ENCODE results near the gene PAPOLA. TPM values are rescaled to one million over a fixed set of nuclear protein-coding genes. Genes with fewer than 3 reads are reported as not detected.
"Not testable (repeated sequence)": the region's sequence is repeated elsewhere in the genome, so short reads cannot be mapped to it uniquely, and the experiment has no call there.

Gene PAPOLA
- polyA plus RNA-seq = 95.1 TPM

DNA sequence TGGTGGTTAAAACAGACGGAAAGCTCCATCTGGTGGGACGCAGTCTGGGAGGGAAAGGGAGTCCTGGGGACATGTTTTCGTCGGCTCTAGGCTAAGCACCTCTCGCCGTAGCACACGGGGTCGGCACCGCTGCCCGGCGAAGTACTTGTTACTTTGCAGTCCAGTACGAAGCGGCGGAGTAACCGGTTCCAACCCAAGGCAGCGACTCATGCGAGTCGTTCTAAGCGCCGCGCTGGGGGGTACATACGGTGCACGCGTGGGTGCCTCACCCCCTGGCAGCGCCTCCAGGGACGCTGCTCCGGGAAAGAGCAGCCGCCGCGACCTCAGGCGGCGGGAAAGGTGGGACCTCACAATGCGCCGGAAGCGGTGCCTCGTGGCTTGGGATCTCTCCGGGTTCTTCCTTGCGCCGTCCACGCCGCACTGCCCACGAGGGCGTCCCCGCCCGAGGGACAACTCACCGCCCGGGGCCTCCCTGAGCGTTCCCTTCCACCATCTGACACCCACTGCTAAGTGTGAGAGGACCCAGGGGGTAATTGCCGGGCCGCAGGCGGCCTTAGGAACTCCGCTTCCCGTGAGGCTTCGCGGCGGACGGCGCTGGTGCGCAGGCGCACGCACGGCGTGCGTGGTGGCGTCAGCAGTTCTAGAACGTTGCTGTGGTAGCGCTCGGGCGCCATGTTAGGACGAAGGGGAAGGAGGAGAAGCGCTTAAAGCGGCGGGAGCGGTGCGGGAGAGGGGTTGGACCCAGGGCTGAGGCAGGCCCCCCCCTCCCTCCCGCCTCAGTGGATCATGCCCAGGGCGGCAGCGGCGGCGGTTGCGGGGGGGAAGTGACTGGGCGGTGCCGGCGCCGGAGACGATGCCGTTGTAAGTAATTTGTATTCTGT is at the start of gene PAPOLA:
Gene PAPOLA (plus strand): TSS at position 643 of the 881 bp plus-strand sequence. CDS start 211 bp downstream, at position 854.
- Mint-ChIP-seq H3K36me3 (peaks cover 3% of the 10 kb centered on the region), H3K27me3 (no peaks in the 10 kb centered on the region), H3K4me1 (peaks cover 43 to 59% (median 53%) of the 10 kb centered on the region in 3 donors), H3K4me3 (peak within 1 kb of the TSS; percentile 90 to 98 (median 98)), H3K27ac (peak within 1 kb of the TSS; percentile 85 to 99 (median 99)), H3K9me3 (no peaks in the 10 kb centered on the region)

DNA sequence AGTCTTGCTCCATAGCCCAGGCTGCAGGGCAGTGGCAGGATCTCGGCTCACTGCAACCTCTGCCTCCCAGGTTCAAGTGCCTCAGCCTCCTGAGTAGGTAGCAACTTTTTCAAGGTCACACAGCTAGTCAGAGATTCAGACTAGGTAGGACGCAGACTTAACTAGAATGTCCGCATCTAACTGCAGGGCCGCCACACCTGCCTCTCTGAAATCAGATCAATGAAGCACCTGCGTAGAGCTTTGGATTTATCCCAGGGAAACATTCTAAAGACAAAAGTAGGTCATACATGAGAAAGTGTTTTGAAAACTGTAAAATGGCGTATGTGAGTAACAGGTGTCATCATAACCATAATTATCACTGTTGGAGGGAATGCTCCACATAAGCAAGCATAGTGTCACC is 49.5 kb upstream of the PAPOLA start:
- Mint-ChIP-seq H3K27me3 (no peaks in the 10 kb centered on the region), H3K9me3 (no peaks in the 10 kb centered on the region), H3K4me1 (peaks cover 0 to 2% (median 0%) of the 10 kb centered on the region in 3 donors), H3K27ac (no peak overlapping the region), H3K4me3 (no peak overlapping the region), H3K36me3 (no peaks in the 10 kb centered on the region)

- H3K4me3 Mint-ChIP-seq = peak overlapping the region in 1 of 4 donors; percentile 25
- no peaks in the 10 kb centered on the region for H3K9me3 Mint-ChIP-seq
- H3K36me3 Mint-ChIP-seq = no peaks in the 10 kb centered on the region
- no peak overlapping the region for H3K27ac Mint-ChIP-seq
- H3K27me3 Mint-ChIP-seq = no peaks in the 10 kb centered on the region
- H3K4me1 Mint-ChIP-seq = peaks cover 0 to 5% (median 2%) of the 10 kb centered on the region in 3 donors
Observed at GRCh38 chr14:96455588-96455987, 46.6 kb upstream of the PAPOLA start.

GRCh38 chr14:96459851-96460250 is 42.3 kb upstream of the PAPOLA start:
- no peak overlapping the region for H3K4me3 Mint-ChIP-seq

GRCh38 chr14:96461950-96462798 is 40.0 kb upstream of the PAPOLA start:
- Mint-ChIP-seq H3K4me1 (peaks cover 0 to 2% (median 2%) of the 10 kb centered on the region in 3 donors), H3K36me3 (no peaks in the 10 kb centered on the region), H3K27me3 (no peaks in the 10 kb centered on the region), H3K9me3 (no peaks in the 10 kb centered on the region), H3K27ac (no peak overlapping the region), H3K4me3 (no peak overlapping the region)

More at GRCh38 chr14:96459851-96460250, 42.3 kb upstream of the PAPOLA start:
- H3K36me3 Mint-ChIP-seq = no peaks in the 10 kb centered on the region
- H3K9me3 Mint-ChIP-seq = no peaks in the 10 kb centered on the region
- no peaks in the 10 kb centered on the region for H3K27me3 Mint-ChIP-seq
- no peak overlapping the region for H3K27ac Mint-ChIP-seq
- peaks cover 0 to 5% (median 2%) of the 10 kb centered on the region in 3 donors for H3K4me1 Mint-ChIP-seq

GRCh38 chr14:96464136-96464535 is 38.0 kb upstream of the PAPOLA start:
- Mint-ChIP-seq H3K27ac (no peak overlapping the region), H3K9me3 (no peaks in the 10 kb centered on the region), H3K4me3 (no peak overlapping the region), H3K4me1 (no peaks in the 10 kb centered on the region), H3K36me3 (no peaks in the 10 kb centered on the region), H3K27me3 (no peaks in the 10 kb centered on the region)

DNA sequence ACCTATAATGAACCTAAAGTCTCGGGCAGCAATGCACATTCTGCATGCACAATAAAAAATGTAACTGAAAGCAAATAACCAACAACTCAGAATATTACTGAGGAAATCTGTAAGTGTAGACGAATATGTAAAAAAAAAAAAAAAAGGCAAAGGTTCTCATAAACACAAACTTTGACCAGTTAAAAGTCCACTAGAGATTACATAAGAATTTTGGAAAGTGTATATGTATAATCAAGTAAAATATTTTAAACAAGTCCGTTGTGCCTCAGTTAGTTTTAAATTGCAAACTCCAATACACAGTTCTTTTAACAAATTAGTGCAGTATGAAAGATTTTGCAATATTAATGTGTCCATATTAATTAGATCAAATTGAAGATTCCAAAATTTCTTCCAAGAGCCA is 35.3 kb upstream of the PAPOLA start:
- no peaks in the 10 kb centered on the region for H3K36me3 Mint-ChIP-seq
- no peak overlapping the region for H3K27ac Mint-ChIP-seq
- H3K4me1 Mint-ChIP-seq = no peaks in the 10 kb centered on the region
- H3K27me3 Mint-ChIP-seq = no peaks in the 10 kb centered on the region
- H3K4me3 Mint-ChIP-seq = no peak overlapping the region
- H3K9me3 Mint-ChIP-seq = no peaks in the 10 kb centered on the region

GRCh38 chr14:96470331-96470730 is 31.9 kb upstream of the PAPOLA start:
- Mint-ChIP-seq H3K36me3 (no peaks in the 10 kb centered on the region), H3K9me3 (no peaks in the 10 kb centered on the region), H3K4me3 (no peak overlapping the region), H3K27me3 (peaks cover 4% of the 10 kb centered on the region), H3K27ac (no peak overlapping the region), H3K4me1 (no peaks in the 10 kb centered on the region)

GRCh38 chr14:96470967-96471366 is 31.2 kb upstream of the PAPOLA start:
- not testable (repeated sequence) for H3K36me3 Mint-ChIP-seq, H3K27ac Mint-ChIP-seq, H3K9me3 Mint-ChIP-seq, H3K27me3 Mint-ChIP-seq, H3K4me3 Mint-ChIP-seq, H3K4me1 Mint-ChIP-seq

- H3K27ac Mint-ChIP-seq = no peak overlapping the region
- H3K27me3 Mint-ChIP-seq = peaks cover 2% of the 10 kb centered on the region
- H3K4me3 Mint-ChIP-seq = no peak overlapping the region
- peaks cover 2% of the 10 kb centered on the region for H3K36me3 Mint-ChIP-seq
- H3K9me3 Mint-ChIP-seq = peaks cover 0 to 2% (median 0%) of the 10 kb centered on the region in 3 donors
- H3K4me1 Mint-ChIP-seq = peaks cover 0 to 5% (median 4%) of the 10 kb centered on the region in 3 donors
Observed at GRCh38 chr14:96478119-96478518, 24.1 kb upstream of the PAPOLA start.

DNA sequence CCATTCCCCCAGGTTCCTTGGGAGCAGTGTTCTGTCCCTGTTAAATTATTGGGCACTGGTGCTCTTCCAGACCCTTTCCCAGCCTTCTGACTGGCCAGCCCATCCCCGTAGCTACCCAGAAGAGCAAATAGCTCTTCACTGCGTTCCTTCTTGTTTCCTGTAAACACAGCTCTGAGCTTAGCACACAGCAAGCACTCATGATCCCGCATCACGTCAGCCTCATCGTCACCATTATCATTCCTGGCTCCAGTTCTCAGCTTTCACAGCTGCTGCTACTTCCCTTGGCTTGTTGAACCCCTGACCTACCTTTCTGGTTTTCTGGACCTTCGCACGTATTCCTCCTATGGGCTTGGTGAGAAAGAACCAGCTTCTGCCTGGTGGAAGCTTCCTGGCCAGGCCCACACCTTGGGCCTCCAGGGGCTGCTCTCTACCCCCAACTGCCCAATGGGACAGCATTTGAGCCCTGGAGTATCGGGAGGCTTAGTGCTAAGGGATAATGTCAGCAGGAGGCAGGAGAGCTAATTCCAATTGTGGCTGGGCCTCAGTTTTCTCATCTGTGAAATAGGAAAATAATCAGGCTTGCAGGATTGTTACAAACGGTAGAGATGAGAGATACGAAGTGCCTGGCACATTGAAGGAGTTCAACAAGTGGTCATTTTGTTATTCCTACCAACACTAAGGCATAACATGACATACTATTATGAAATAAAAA is 22.6 kb upstream of the PAPOLA start:
- Mint-ChIP-seq H3K4me3 (no peak overlapping the region), H3K27ac (no peak overlapping the region), H3K27me3 (peaks cover 2% of the 10 kb centered on the region), H3K4me1 (peaks cover 0 to 7% (median 4%) of the 10 kb centered on the region in 3 donors), H3K36me3 (peaks cover 2% of the 10 kb centered on the region), H3K9me3 (peaks cover 0 to 2% (median 0%) of the 10 kb centered on the region in 3 donors)

DNA sequence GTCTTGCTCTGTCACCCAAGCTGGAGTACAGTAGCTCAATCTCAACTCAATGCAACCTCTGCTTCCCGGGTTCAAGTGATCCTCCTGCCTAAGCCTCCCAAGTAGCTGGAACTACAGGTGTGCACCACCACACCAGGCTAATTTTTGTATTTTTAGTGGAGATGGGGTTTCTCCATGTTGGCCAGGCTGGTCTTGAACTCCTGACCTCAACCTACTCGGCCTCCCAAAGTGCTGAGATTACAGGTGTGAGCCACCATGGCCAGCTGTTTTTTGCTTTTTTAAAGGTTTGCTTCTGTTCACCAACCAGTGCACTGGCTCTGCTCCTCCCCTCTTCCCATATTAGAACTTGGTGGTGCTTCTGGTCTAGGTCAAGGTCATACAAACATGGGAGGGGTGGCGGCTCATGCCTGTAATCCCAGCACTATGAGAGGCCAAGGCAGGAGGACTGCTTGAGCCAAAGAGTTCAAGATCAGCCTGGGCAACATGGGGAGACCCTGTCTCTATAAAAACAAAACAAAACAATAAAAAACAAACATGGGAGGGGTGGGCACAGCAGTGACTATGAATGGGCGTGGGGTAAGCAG is 20.4 kb upstream of the PAPOLA start:
- no peak overlapping the region for H3K4me3 Mint-ChIP-seq
- peaks cover 9 to 13% (median 13%) of the 10 kb centered on the region in 3 donors for H3K4me1 Mint-ChIP-seq
- H3K36me3 Mint-ChIP-seq = peaks cover 2% of the 10 kb centered on the region
- H3K27ac Mint-ChIP-seq = no peak overlapping the region
- peaks cover 2% of the 10 kb centered on the region for H3K27me3 Mint-ChIP-seq
- H3K9me3 Mint-ChIP-seq = peaks cover 0 to 2% (median 0%) of the 10 kb centered on the region in 3 donors

- Mint-ChIP-seq H3K4me1 (peaks cover 11 to 14% (median 12%) of the 10 kb centered on the region in 3 donors), H3K27me3 (peaks cover 2% of the 10 kb centered on the region), H3K4me3 (no peak overlapping the region), H3K36me3 (peaks cover 2% of the 10 kb centered on the region), H3K27ac (peak overlapping the region in 1 of 3 donors; percentile 74), H3K9me3 (peaks cover 0 to 2% (median 0%) of the 10 kb centered on the region in 3 donors)
Observed at GRCh38 chr14:96482986-96483385, 19.2 kb upstream of the PAPOLA start.

- Mint-ChIP-seq H3K4me3 (no peak overlapping the region), H3K27ac (no peak overlapping the region), H3K36me3 (peaks cover 2% of the 10 kb centered on the region), H3K9me3 (peaks cover 0 to 2% (median 0%) of the 10 kb centered on the region in 3 donors), H3K27me3 (peaks cover 2% of the 10 kb centered on the region), H3K4me1 (peaks cover 11 to 14% (median 12%) of the 10 kb centered on the region in 3 donors)
Observed at GRCh38 chr14:96484399-96484798, 17.8 kb upstream of the PAPOLA start.

Data from IgD-negative memory B cell (primary cell).